ENCODE data around the gene ATOSA.

Gene ATOSA

DNA sequence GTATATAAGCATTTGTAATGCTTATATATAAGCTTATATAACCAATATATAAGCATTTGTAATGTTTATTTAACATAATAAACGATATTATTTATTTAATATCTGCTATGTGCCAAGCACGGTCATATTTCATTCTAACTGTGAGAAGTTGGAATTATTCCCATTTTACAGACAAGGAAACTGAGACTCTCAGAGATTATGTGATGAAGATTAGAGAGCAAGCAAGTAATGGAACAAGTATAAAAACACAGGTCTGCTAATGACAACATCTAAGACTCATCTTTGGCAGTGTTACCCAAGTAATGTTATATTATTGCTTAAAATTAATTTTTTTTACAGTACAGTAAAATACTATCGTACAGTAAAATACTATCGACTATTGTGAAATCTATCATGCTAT is 4.4 kb downstream of the ATOSA start:
- TF ChIP-seq EZH2phosphoT487 (IDR thresholded peaks at IDR 0.05; ENCODE audit: borderline replicate concordance, low read length), result no peak
- TF ChIP-seq, protein P1, sequence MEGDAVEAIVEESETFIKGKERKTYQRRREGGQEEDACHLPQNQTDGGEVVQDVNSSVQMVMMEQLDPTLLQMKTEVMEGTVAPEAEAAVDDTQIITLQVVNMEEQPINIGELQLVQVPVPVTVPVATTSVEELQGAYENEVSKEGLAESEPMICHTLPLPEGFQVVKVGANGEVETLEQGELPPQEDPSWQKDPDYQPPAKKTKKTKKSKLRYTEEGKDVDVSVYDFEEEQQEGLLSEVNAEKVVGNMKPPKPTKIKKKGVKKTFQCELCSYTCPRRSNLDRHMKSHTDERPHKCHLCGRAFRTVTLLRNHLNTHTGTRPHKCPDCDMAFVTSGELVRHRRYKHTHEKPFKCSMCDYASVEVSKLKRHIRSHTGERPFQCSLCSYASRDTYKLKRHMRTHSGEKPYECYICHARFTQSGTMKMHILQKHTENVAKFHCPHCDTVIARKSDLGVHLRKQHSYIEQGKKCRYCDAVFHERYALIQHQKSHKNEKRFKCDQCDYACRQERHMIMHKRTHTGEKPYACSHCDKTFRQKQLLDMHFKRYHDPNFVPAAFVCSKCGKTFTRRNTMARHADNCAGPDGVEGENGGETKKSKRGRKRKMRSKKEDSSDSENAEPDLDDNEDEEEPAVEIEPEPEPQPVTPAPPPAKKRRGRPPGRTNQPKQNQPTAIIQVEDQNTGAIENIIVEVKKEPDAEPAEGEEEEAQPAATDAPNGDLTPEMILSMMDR (IDR thresholded peaks at IDR 0.05; ENCODE audit: low read depth, low read length, poor library complexity, severe bottlenecking), result no peak
- no peaks in the 10 kb centered on the region; the same call in 1 of the 2 replicates for H4K20me1 ChIP-seq (ENCODE audit: control insufficient read depth, insufficient read depth, low read depth, low read length)
- H3K36me3 ChIP-seq (ENCODE audit: control insufficient read depth, low read length), result peaks cover 83% of the 10 kb centered on the region
- H3K9me3 ChIP-seq (ENCODE audit: control insufficient read depth, insufficient read depth, low read length), result no peaks in the 10 kb centered on the region
- no peak overlapping the region for H3K27ac ChIP-seq (ENCODE audit: low read depth, low read length)
- peaks cover 85% of the 10 kb centered on the region for H3K79me2 ChIP-seq (ENCODE audit: control insufficient read depth, low read length)
- no peak overlapping the region for H3K4me3 ChIP-seq (ENCODE audit: low read length)
- H3K9me2 ChIP-seq (replicated peaks; ENCODE audit: control insufficient read depth, low read length), result no peaks in the 10 kb centered on the region
- peaks cover 45% of the 10 kb centered on the region for H3K4me1 ChIP-seq (ENCODE audit: control insufficient read depth, low read length)
- no peaks in the 10 kb centered on the region for H3K27me3 ChIP-seq (ENCODE audit: control insufficient read depth, low read length)
- peaks cover 7% of the 10 kb centered on the region for H3F3A ChIP-seq (ENCODE audit: control insufficient read depth, insufficient read depth)
- H3K4me2 ChIP-seq (ENCODE audit: low read length), result peak overlapping the region; percentile 30; the same call in 1 of the 2 replicates

DNA sequence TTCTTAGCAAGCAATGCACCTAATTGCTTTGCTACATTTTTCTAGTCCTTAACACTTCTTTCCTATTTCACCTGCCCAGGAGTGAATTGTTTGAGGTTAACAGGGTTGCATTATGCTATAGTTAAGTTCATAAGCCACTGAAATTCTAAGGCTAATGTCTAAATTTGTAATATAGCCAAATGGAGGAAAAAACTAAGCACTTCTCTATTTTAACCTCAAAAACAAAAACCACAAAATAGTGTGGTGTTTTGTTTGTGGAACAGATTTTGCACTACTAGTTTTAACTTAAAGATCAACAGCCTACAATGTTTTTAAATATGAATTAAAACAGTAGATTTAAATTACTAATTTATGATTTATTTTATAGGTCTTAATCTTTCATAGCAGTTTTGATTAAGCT is 5.5 kb downstream of the ATOSA start:
- peaks cover 5% of the 10 kb centered on the region; the same call in 1 of the 2 replicates for H3F3A ChIP-seq (ENCODE audit: control insufficient read depth, insufficient read depth)

DNA sequence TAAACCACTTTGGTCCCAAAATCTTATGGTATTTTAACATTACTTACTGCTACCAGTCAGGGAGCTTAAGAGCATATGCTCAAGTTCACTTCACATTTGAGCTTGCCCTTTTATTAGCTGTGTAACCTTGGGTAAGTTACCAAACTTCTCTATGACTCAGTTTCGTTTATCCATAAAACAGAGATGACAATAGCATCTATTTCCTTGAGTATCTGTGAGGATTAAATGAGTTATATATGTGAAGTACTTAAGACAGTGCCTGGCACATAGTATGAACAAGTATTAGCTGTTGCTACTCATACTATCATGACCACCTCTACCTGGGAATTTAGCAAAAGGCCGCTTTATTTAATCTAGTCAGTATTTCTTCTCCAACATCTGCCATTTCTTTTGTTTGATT is 5.9 kb downstream of the ATOSA start:
- Histone ChIP-seq H3K4me1 (ENCODE audit: control insufficient read depth, low read length) (peaks cover 44% of the 10 kb centered on the region), H3K9me2 (replicated peaks; ENCODE audit: control insufficient read depth, low read length) (no peaks in the 10 kb centered on the region), H3K4me3 (ENCODE audit: low read length) (no peak overlapping the region), H3K4me2 (ENCODE audit: low read length) (peak overlapping the region; percentile 19; the same call in 1 of the 2 replicates), H3K36me3 (ENCODE audit: control insufficient read depth, low read length) (peaks cover 85% of the 10 kb centered on the region), H4K20me1 (ENCODE audit: control insufficient read depth, insufficient read depth, low read depth, low read length) (no peaks in the 10 kb centered on the region; the same call in 1 of the 2 replicates), H3F3A (ENCODE audit: control insufficient read depth, insufficient read depth) (peaks cover 5% of the 10 kb centered on the region; the same call in 1 of the 2 replicates), H3K27me3 (ENCODE audit: control insufficient read depth, low read length) (no peaks in the 10 kb centered on the region), H3K27ac (ENCODE audit: low read depth, low read length) (no peak overlapping the region), H3K79me2 (ENCODE audit: control insufficient read depth, low read length) (peaks cover 82% of the 10 kb centered on the region), H3K9me3 (ENCODE audit: control insufficient read depth, insufficient read depth, low read length) (no peaks in the 10 kb centered on the region)
- TF ChIP-seq, protein P1 (IDR thresholded peaks at IDR 0.05; ENCODE audit: low read depth, low read length, poor library complexity, severe bottlenecking), result no peak
- TF ChIP-seq EZH2phosphoT487 (IDR thresholded peaks at IDR 0.05; ENCODE audit: borderline replicate concordance, low read length), result no peak

More for the DNA sequence above, 5.5 kb downstream of the ATOSA start:
- Histone ChIP-seq H4K20me1 (ENCODE audit: control insufficient read depth, insufficient read depth, low read depth, low read length) (no peaks in the 10 kb centered on the region; the same call in 1 of the 2 replicates), H3K4me1 (ENCODE audit: control insufficient read depth, low read length) (peaks cover 44% of the 10 kb centered on the region), H3K4me2 (ENCODE audit: low read length) (peak overlapping the region; percentile 19; the same call in 1 of the 2 replicates), H3K27ac (ENCODE audit: low read depth, low read length) (no peak overlapping the region), H3K9me3 (ENCODE audit: control insufficient read depth, insufficient read depth, low read length) (no peaks in the 10 kb centered on the region), H3K36me3 (ENCODE audit: control insufficient read depth, low read length) (peaks cover 88% of the 10 kb centered on the region), H3K9me2 (replicated peaks; ENCODE audit: control insufficient read depth, low read length) (no peaks in the 10 kb centered on the region), H3K4me3 (ENCODE audit: low read length) (no peak overlapping the region), H3K79me2 (ENCODE audit: control insufficient read depth, low read length) (peaks cover 87% of the 10 kb centered on the region), H3K27me3 (ENCODE audit: control insufficient read depth, low read length) (no peaks in the 10 kb centered on the region)
- TF ChIP-seq, protein P1 (IDR thresholded peaks at IDR 0.05; ENCODE audit: low read depth, low read length, poor library complexity, severe bottlenecking), result no peak
- TF ChIP-seq EZH2phosphoT487 (IDR thresholded peaks at IDR 0.05; ENCODE audit: borderline replicate concordance, low read length), result no peak

All from DOHH2 (cell line).